Tibial artery (tissue), 4 donors: ENCODE measurements around the gene NCOR1.
"Not testable (repeated sequence)": the region's sequence is repeated elsewhere in the genome, so short reads cannot be mapped to it uniquely, and the experiment has no call there.

Experiments
- DNase-seq, 2 donors: peaks; one replicate each; pipeline ENCODE4 v3.0.0-alpha.2; 2019
- H3K27ac ChIP-seq, 2 donors: fragments of 200-600 bp; sonication (generic) in 1 of 2; 1 replicate in 1 of 2; 2 replicates in 1 of 2; pipeline ENCODE4 v1.5.1; 2018 to 2019; ENCODE audit warnings: mild to moderate bottlenecking in 1 of 2
- H3K27me3 ChIP-seq, 2 donors: fragments of 200-600 bp; sonication (generic) in 1 of 2; one replicate each; pipeline versions ENCODE4 v1.5.1 to v1.6.0; 2016 to 2019
- H3K36me3 ChIP-seq, 3 donors: fragments of 200-600 bp; sonication (generic) in 2 of 3; one replicate each; pipeline ENCODE4 v1.5.1; 2016 to 2019; ENCODE audit warnings: mild to moderate bottlenecking in 2 of 3
- H3K4me1 ChIP-seq, 4 donors: fragments of 200-600 bp; sonication (generic) in 2 of 4; 1 replicate in 3 of 4; 2 replicates in 1 of 4; pipeline ENCODE4 v1.5.1; 2016 to 2019
- H3K4me3 ChIP-seq, 2 donors: fragments of 200-600 bp; sonication (generic) in 1 of 2; 1 replicate in 1 of 2; 2 replicates in 1 of 2; pipeline ENCODE4 v1.5.1; 2018 to 2019; ENCODE audit warnings: mild to moderate bottlenecking in 2 of 2
- H3K9me3 ChIP-seq, 3 donors: fragments of 200-600 bp; sonication (generic) in 1 of 3; one replicate each; pipeline ENCODE4 v1.5.1; 2016 to 2019
- intact Hi-C: fragments of 100-400 bp; cut with DNase I; formaldehyde crosslinking; loops from one replicate; pipeline ENCODE4 v1.15.0; 2023; ENCODE audit warnings: low total_unique reads
- TF ChIP-seq, protein P1 (sequence below), 2 experiments: fragments of 200-600 bp in 1 of 2; fragments of 450-650 bp in 1 of 2; IDR thresholded peaks; one replicate each; pipeline ENCODE4 v1.5.1; 2017 to 2019; ENCODE audit warnings: antibody characterized with exemption in 2 of 2, mild to moderate bottlenecking in 1 of 2, moderate library complexity in 1 of 2

Gene NCOR1

DNA sequence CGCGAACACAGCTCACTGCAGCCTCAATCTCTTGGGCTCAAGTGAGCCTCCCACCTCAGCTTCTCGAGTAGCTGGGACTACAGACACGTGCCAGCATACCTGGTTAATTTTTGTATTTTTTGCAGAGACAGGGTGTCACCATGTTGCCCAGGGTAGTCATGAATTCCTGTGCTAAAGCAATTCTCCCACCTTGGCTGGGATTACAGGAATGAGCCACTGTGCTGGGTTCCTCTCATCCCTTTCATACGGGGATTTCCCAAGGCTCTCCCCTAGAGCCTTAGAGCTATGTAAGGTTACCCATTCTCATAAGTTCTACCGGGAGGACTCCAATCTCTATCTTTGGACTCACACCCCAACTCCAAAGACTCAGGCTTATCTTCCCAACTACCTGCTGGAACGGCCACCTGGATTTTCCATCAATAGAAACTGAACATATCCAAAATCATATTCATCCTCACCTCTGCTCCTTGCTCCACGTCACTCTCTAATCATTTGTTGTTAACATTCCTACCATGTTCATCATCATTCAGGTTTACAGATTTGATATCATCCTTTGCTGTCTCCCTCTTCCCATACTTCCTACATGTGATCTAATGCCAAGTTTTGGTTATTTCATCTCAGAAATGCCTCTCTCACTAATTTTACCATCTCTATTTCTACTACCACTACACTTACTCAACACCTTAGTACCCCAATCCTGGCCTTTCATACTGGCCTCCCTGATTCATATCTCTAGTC lies 92.5 kb downstream of the NCOR1 start:
- no peaks in the 10 kb centered on the region for H3K4me1 ChIP-seq
- no peaks in the 10 kb centered on the region for H3K9me3 ChIP-seq
- peaks cover 30 to 74% (median 37%) of the 10 kb centered on the region in 3 donors for H3K36me3 ChIP-seq
- no peak overlapping the region for H3K4me3 ChIP-seq
- TF ChIP-seq, protein P1, sequence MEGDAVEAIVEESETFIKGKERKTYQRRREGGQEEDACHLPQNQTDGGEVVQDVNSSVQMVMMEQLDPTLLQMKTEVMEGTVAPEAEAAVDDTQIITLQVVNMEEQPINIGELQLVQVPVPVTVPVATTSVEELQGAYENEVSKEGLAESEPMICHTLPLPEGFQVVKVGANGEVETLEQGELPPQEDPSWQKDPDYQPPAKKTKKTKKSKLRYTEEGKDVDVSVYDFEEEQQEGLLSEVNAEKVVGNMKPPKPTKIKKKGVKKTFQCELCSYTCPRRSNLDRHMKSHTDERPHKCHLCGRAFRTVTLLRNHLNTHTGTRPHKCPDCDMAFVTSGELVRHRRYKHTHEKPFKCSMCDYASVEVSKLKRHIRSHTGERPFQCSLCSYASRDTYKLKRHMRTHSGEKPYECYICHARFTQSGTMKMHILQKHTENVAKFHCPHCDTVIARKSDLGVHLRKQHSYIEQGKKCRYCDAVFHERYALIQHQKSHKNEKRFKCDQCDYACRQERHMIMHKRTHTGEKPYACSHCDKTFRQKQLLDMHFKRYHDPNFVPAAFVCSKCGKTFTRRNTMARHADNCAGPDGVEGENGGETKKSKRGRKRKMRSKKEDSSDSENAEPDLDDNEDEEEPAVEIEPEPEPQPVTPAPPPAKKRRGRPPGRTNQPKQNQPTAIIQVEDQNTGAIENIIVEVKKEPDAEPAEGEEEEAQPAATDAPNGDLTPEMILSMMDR (IDR thresholded peaks at IDR 0.05): no peak
- DNase-seq: no peak
- intact Hi-C loops: no loop called here
- no peak overlapping the region for H3K27ac ChIP-seq
- no peaks in the 10 kb centered on the region for H3K27me3 ChIP-seq

DNA sequence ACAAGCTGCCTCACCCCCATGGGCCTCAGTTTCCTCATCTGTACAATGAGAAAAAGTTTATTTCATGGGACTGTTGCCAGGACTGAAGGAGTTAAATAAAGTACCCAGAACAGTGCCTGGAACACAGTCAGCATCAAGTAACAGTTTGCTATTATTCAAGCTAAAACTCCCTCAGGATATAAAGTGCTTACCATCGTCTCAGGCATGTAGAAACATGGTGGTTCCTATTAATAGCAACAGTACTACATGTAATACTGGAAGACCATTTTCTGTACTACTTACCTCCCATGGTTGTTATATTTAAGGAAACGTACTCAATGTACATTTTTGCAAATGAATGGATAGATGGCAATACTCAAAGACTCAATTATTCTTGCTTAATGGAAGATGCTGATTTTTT lies 93.4 kb downstream of the NCOR1 start:
- Histone ChIP-seq H3K9me3 (no peaks in the 10 kb centered on the region), H3K4me1 (no peaks in the 10 kb centered on the region), H3K27me3 (no peaks in the 10 kb centered on the region), H3K27ac (no peak overlapping the region), H3K4me3 (no peak overlapping the region), H3K36me3 (peaks cover 38 to 80% (median 47%) of the 10 kb centered on the region in 3 donors)
- intact Hi-C loops: no loop called here
- no peak for DNase-seq
- TF ChIP-seq, protein P1 (IDR thresholded peaks at IDR 0.05): no peak

DNA sequence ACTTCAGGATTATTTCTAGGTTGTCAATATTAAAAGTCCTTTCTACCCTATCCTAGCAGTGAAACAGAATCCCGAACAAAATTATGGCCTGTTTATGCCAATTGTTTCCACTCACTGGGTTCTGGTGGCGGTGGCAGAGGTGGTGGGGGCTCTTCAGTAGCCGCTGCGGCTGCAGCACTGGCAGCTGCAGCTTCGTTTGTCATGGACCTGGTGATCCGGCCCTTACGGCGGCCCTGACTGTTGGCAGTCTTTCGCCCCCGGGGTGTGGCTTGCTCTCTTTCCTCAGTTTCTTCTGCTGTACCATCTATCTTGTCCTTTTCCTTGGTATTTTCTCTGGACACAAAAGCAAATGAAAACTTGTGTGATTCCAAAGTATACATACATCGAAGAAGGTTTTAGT lies 94.4 kb downstream of the NCOR1 start:
- TF ChIP-seq, protein P1 (IDR thresholded peaks at IDR 0.05): no peak
- Histone ChIP-seq H3K36me3 (peaks cover 39 to 85% (median 57%) of the 10 kb centered on the region in 3 donors), H3K4me1 (no peaks in the 10 kb centered on the region), H3K9me3 (no peaks in the 10 kb centered on the region), H3K4me3 (no peak overlapping the region), H3K27me3 (no peaks in the 10 kb centered on the region), H3K27ac (no peak overlapping the region)
- intact Hi-C loops: no loop called here
- DNase-seq: no peak

DNA sequence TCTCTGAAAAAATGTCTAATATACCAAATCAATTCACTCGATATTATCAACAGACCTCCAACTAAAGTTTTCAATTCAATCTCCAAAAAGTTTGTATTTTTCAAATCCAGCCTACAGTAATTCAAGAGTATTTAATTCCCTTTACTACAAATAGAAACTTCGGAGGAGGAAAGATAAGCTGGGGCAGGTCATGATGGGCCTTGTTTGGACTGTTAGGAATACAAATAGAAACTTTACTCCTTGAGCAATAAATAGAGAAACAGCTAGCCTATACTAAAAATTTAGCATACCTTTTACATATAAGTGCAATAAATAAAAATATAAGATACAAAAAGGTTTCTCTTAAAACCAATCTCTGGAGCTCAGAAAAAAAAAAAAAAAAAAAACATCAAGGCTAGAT lies 98.2 kb downstream of the NCOR1 start:
- peaks cover 38 to 89% (median 84%) of the 10 kb centered on the region in 3 donors for H3K36me3 ChIP-seq
- intact Hi-C loops: no loop called here
- TF ChIP-seq, protein P1 (IDR thresholded peaks at IDR 0.05): no peak

DNA sequence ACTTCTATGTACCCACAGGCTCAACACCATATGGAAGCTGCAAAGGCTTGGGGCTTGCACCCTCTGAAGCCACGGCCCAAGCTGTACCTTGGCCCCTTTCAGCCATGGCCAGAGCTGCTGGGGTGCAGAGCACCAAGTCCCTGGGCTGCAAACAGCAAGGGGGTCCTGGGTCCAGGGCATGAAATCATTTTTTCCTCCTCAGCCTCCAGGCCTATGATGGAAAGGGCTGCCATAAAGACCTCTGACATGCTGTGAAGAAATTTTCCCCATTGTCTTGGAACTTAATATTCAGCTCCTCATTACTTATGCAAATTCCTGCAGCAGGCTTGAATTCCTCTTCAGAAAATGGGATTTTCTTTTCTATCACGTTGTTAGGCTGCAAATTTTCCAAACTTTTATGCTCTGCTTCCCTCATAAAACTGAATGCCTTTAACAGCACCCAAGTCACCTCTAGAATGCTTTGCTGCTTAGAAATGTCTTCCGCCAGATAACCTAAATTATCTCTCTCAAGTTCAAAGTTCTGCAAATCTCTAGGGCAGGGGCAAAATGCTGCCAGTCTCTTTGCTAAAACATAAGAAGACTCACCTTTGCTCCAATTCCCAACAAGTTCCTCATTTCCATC lies 100.1 kb downstream of the NCOR1 start:
- DNase-seq, intact Hi-C loops, H3K27me3 ChIP-seq, H3K4me1 ChIP-seq, H3K9me3 ChIP-seq, H3K4me3 ChIP-seq, H3K27ac ChIP-seq: not testable (repeated sequence)
- H3K36me3 ChIP-seq: peaks cover 38 to 75% (median 73%) of the 10 kb centered on the region in 3 donors

More for the DNA sequence above, 98.2 kb downstream of the NCOR1 start:
- H3K27me3 ChIP-seq: no peaks in the 10 kb centered on the region
- DNase-seq: no peak
- H3K4me1 ChIP-seq: no peaks in the 10 kb centered on the region
- H3K9me3 ChIP-seq: no peaks in the 10 kb centered on the region
- no peak overlapping the region for H3K27ac ChIP-seq
- no peak overlapping the region for H3K4me3 ChIP-seq

DNA sequence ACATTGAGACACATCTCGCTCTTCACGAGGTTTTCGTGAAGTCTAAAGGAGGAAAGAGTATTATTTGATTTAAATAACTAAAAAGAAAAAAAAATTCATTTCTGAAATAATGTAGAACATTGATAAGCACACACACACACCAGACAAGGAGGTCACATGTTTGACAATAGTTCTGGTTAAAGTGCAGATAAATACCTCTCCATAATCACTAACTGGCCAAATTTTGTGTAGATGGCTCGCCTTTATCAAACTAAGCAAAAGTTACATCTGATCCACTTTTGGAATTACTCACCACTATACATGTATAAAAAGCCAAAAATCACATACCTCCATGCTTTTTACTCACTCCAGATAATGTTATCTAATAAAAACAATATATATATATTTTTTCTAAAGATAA lies 106.5 kb downstream of the NCOR1 start:
- intact Hi-C loops: no loop called here
- H3K9me3 ChIP-seq: no peaks in the 10 kb centered on the region

More for the DNA sequence above, 106.5 kb downstream of the NCOR1 start:
- Histone ChIP-seq H3K36me3 (peaks cover 7 to 41% (median 31%) of the 10 kb centered on the region in 3 donors), H3K4me3 (no peak overlapping the region), H3K27ac (no peak overlapping the region), H3K27me3 (no peaks in the 10 kb centered on the region), H3K4me1 (no peaks in the 10 kb centered on the region)
- TF ChIP-seq, protein P1 (IDR thresholded peaks at IDR 0.05): no peak
- DNase-seq: no peak
